Stimulated activated CD8-positive, alpha-beta memory T cell treated with anti-CD3 and anti-CD28 coated beads, Interleukin-15, amount 100 ng/mL, for 4 hours (primary cell): Measurements from ENCODE around the gene MAU2.
"Not testable (repeated sequence)": the region's sequence is repeated elsewhere in the genome, so short reads cannot be mapped to it uniquely, and the experiment has no call there.

ENCODE experiments used
- DNase-seq, 2 donors: peaks; one replicate each; pipeline ENCODE4 v3.0.0-alpha.2; 2020; ENCODE audit warnings: low read depth in 2 of 2

MAU2 gene

GRCh38 chr19:19382118-19382517, 61.5 kb downstream of the MAU2 start:
- DNase-seq: no peak

- no peak for DNase-seq
Measured at GRCh38 chr19:19384486-19384885, 63.9 kb downstream of the MAU2 start.

- peak; percentile 98 to 99 for DNase-seq
Measured at GRCh38 chr19:19385131-19385895, 64.7 kb downstream of the MAU2 start.

- no peak for DNase-seq
Measured at GRCh38 chr19:19385896-19386869, 65.6 kb downstream of the MAU2 start.

GRCh38 chr19:19387108-19387507, 66.5 kb downstream of the MAU2 start:
- DNase-seq: no peak

- no peak for DNase-seq
Measured at GRCh38 chr19:19388568-19389555, 68.2 kb downstream of the MAU2 start.

- DNase-seq: not testable (repeated sequence)
Measured at GRCh38 chr19:19389683-19390082, 69.1 kb downstream of the MAU2 start.

GRCh38 chr19:19394333-19394732, 73.7 kb downstream of the MAU2 start:
- not testable (repeated sequence) for DNase-seq

GRCh38 chr19:19399733-19400433, 79.3 kb downstream of the MAU2 start:
- no peak for DNase-seq

- no peak for DNase-seq
Measured at GRCh38 chr19:19402656-19403372, 82.2 kb downstream of the MAU2 start.

- DNase-seq: no peak
Measured at GRCh38 chr19:19403373-19403901, 82.8 kb downstream of the MAU2 start.

GRCh38 chr19:19404879-19405860, 84.5 kb downstream of the MAU2 start, which contains the start of gene GATAD2A:
Gene GATAD2A (plus strand): TSS chr19:19405675. CDS start chr19:19465346, 59,671 bp downstream.
- DNase-seq: peak; percentile 84 to 90

GRCh38 chr19:19405971-19406877, 85.6 kb downstream of the MAU2 start:
- DNase-seq: peak in 1 of 2 donors; percentile 31

GRCh38 chr19:19406878-19407632, 86.4 kb downstream of the MAU2 start:
- DNase-seq: no peak

GRCh38 chr19:19407633-19407930, 87.0 kb downstream of the MAU2 start:
- no peak for DNase-seq
